HepG2 (cell line): ENCODE results near the gene CTSW. TPM values are rescaled to one million over a fixed set of nuclear protein-coding genes. Genes with fewer than 3 reads are reported as not detected.
A peak's percentile ranks its signal among the peaks of the same experiment; 100 is the strongest.

ENCODE experiments used
- ATAC-seq: fragments of 200-7000 bp; cut with Tn5 transposase; 3 replicates; pipeline ENCODE4 v1.9.1; 2020; ENCODE audit warnings: mild to moderate bottlenecking, moderate library complexity
- BruUV-seq: library from RNA; stranded (reverse); fragments of 400-500 nt; replicated peaks from 2 replicates; lab custom pipeline; 2021; lab: Mats Ljungman, UMichigan
- CTCF ChIA-PET: fragments of 300-600 bp; formaldehyde crosslinking; extraction: SDS; loops from one replicate; lab custom pipeline; 2021; ENCODE audit warnings: low total read pairs, inconsistent platforms, low intra/inter-chr PET ratio; lab: Yijun Ruan, JAX
- POLR2A ChIA-PET: fragments of 350-600 bp; sonication (Branson Sonifier 250); formaldehyde crosslinking; loops from one replicate; lab custom pipeline; 2020; ENCODE audit warnings: antibody characterized with exemption, inconsistent platforms; lab: Yijun Ruan, JAX
- DNase-seq: peaks from one replicate; pipeline ENCODE4 v3.0.0-alpha.2; 2015; ENCODE audit warnings: low spot score
- FAIRE-seq: peaks from 3 replicates; lab custom pipeline; 2011; peaks lifted over from hg19 to GRCh38; lab: Jason Lieb, UNC
- H2AFZ ChIP-seq: one replicate; pipeline ENCODE4 v1.6.1; 2011; ENCODE audit warnings: low read length, inconsistent platforms
- H3K27ac ChIP-seq: fragments of 300-600 bp; 3 replicates; pipeline ENCODE4 v1.8.0; 2011; ENCODE audit warnings: mixed run types, mild to moderate bottlenecking, mixed read lengths, low read length, inconsistent platforms; ENCODE audit not compliant: insufficient read depth; ENCODE audit errors: extremely low read length
- H3K27me3 ChIP-seq, 2 experiments: fragments of 200-600 bp in 1 of 2; 2 replicates in 1 of 2; 3 replicates in 1 of 2; pipeline versions ENCODE4 v1.6.0 to v1.8.0; 2011; ENCODE audit warnings: low read length in 2 of 2, mild to moderate bottlenecking in 2 of 2, moderate library complexity in 2 of 2, inconsistent platforms in 1 of 2; ENCODE audit not compliant: insufficient read depth in 2 of 2, control insufficient read depth in 1 of 2
- H3K36me3 ChIP-seq, 2 experiments: fragments of 200-600 bp in 1 of 2; replicated peaks in 1 of 2; 2 replicates in 1 of 2; 3 replicates in 1 of 2; pipeline versions ENCODE4 v1.5.1 to v1.8.0; 2011; ENCODE audit warnings: low read length in 2 of 2, inconsistent platforms in 1 of 2; ENCODE audit not compliant: insufficient read depth in 2 of 2, control insufficient read depth in 1 of 2
- H3K4me1 ChIP-seq: 2 replicates; pipeline ENCODE4 v1.5.1; 2012; ENCODE audit warnings: low read length, inconsistent platforms; ENCODE audit not compliant: insufficient read depth
- H3K4me2 ChIP-seq: 2 replicates; pipeline ENCODE4 v1.6.0; 2011; ENCODE audit warnings: low read depth, low read length, inconsistent platforms
- H3K4me3 ChIP-seq, 3 experiments: fragments of 200-600 bp in 1 of 3; sonication (generic), shearing (Covaris generic) in 1 of 3; replicated peaks in 1 of 3; 2 replicates each; pipeline ENCODE4 v1.5.1; 2011 to 2016; ENCODE audit warnings: low read length in 3 of 3, inconsistent platforms in 2 of 3, low read depth in 2 of 3, mild to moderate bottlenecking in 2 of 3, control low read depth in 1 of 3, mixed read lengths in 1 of 3; ENCODE audit not compliant: insufficient read depth in 1 of 3
- H3K79me2 ChIP-seq: one replicate; pipeline ENCODE4 v1.6.1; 2011; ENCODE audit warnings: low read length, inconsistent platforms; ENCODE audit not compliant: insufficient read depth
- H3K9ac ChIP-seq: 2 replicates; pipeline ENCODE4 v1.6.0; 2011; ENCODE audit warnings: mild to moderate bottlenecking, low read depth, low read length, inconsistent platforms; ENCODE audit not compliant: insufficient read depth
- H3K9me3 ChIP-seq: 2 replicates; pipeline ENCODE4 v1.5.1; 2012; ENCODE audit warnings: mild to moderate bottlenecking, low read length
- H4K20me1 ChIP-seq: 2 replicates; pipeline ENCODE4 v1.6.0; 2011; ENCODE audit warnings: inconsistent platforms, mild to moderate bottlenecking, low read length, moderate library complexity; ENCODE audit not compliant: insufficient read depth
- E2F2 ChIP-seq: sonication (generic); formaldehyde crosslinking; IDR thresholded peaks from 2 replicates; pipeline ENCODE4 v1.4.0; 2020; ENCODE audit warnings: missing genetic modification reagents, borderline replicate concordance
- GABPA ChIP-seq, 2 experiments: IDR thresholded peaks; 2 replicates each; pipeline ENCODE4 v1.6.1; 2011 to 2016; ENCODE audit warnings: low read depth in 2 of 2, low read length in 1 of 2, missing biosample characterization in 1 of 2, missing genetic modification characterization in 1 of 2
- GABPB1 ChIP-seq: IDR thresholded peaks from 2 replicates; pipeline ENCODE4 v1.6.1; 2016; ENCODE audit warnings: mild to moderate bottlenecking, missing genetic modification reagents, moderate library complexity, missing compliant biosample characterization
- MYC ChIP-seq: sonication (generic); formaldehyde crosslinking; IDR thresholded peaks from 2 replicates; pipeline ENCODE4 v1.9.0; 2021; ENCODE audit warnings: missing genetic modification reagents, borderline replicate concordance
- NFIB ChIP-seq: sonication (generic); formaldehyde crosslinking; IDR thresholded peaks from 2 replicates; pipeline ENCODE4 v1.9.0; 2021; ENCODE audit warnings: missing genetic modification reagents, mild to moderate bottlenecking, borderline replicate concordance
- RBFOX2 ChIP-seq: fragments of 200-400 bp; formaldehyde crosslinking; IDR thresholded peaks from 2 replicates; pipeline ENCODE4 v1.6.1; 2017; ENCODE audit warnings: low read depth, mild to moderate bottlenecking, low read length
- SSRP1 ChIP-seq: IDR thresholded peaks from 2 replicates; pipeline ENCODE4 v1.6.1; 2016; ENCODE audit warnings: control low read depth
- ZFP36L1 ChIP-seq: sonication (generic); formaldehyde crosslinking; IDR thresholded peaks from 2 replicates; pipeline ENCODE4 v1.8.0; 2022; ENCODE audit warnings: mild to moderate bottlenecking, missing genetic modification reagents, moderate library complexity
- ZFP37 ChIP-seq: sonication (generic); formaldehyde crosslinking; IDR thresholded peaks from 2 replicates; pipeline ENCODE4 v1.4.0; 2020; ENCODE audit warnings: missing genetic modification reagents, borderline replicate concordance
- ZKSCAN8 ChIP-seq: IDR thresholded peaks from 2 replicates; pipeline ENCODE4 v1.6.1; 2016; ENCODE audit warnings: borderline replicate concordance, missing genetic modification reagents, missing compliant biosample characterization
- ZNF180 ChIP-seq: sonication (generic); formaldehyde crosslinking; IDR thresholded peaks from 2 replicates; pipeline ENCODE4 v1.4.0; 2020; ENCODE audit warnings: low read depth, missing genetic modification reagents, borderline replicate concordance
- ZNF567 ChIP-seq: sonication (generic); formaldehyde crosslinking; IDR thresholded peaks from 2 replicates; pipeline ENCODE4 v1.8.1; 2023; ENCODE audit warnings: mild to moderate bottlenecking, missing genetic modification reagents, borderline replicate concordance
- ZNF773 ChIP-seq: sonication (generic); formaldehyde crosslinking; IDR thresholded peaks from 2 replicates; pipeline ENCODE4 v1.4.0; 2020; ENCODE audit warnings: missing genetic modification reagents, borderline replicate concordance
- ZSCAN12 ChIP-seq: sonication (generic); formaldehyde crosslinking; IDR thresholded peaks from 2 replicates; pipeline ENCODE4 v1.9.0; 2021; ENCODE audit warnings: mild to moderate bottlenecking, missing genetic modification reagents
- WGBS: methylation state at CpG from one replicate; pipeline ENCODE4 v1.1.6; 2017; ENCODE audit warnings: low lambda C conversion rate; 5-methylcytosine and 5-hydroxymethylcytosine counted together
- in situ Hi-C: cut with HindIII; loops from 2 replicates; pipeline ENCODE4 v1.10.0; 2017; ENCODE audit warnings: low pct_unique_long_range_greater_than_20kb; ENCODE audit not compliant: extremely low pct_ligation_motif_present
- intact Hi-C: fragments of 100-400 bp; cut with micrococcal nuclease; formaldehyde crosslinking; loops from one replicate; pipeline ENCODE4 v1.10.0; 2022; ENCODE audit not compliant: unreplicated experiment
- polyA plus RNA-seq, 8 experiments: library from polyadenylated mRNA; depleted of rRNA in 3 of 8; stranded (reverse) in 7 of 8; unstranded in 1 of 8; fragments of >200 nt; fragmentation: Illumina TruSeq in 4 of 8; extraction: Trizol in 4 of 8; gene quantifications; 2 replicates each; pipeline versions ENCODE4 v1.2.1 to v1.2.3, GENCODE V29; 2011 to 2016; ENCODE audit warnings: low read depth in 4 of 8, missing spikeins in 1 of 8, mixed read lengths in 1 of 8; ENCODE audit not compliant: insufficient read depth in 1 of 8
- total RNA-seq, 5 experiments: library from RNA; depleted of rRNA; stranded (reverse); fragments of >200 nt; fragmentation: Illumina TruSeq; extraction: Trizol; gene quantifications; 2 replicates each; pipeline ENCODE4 v1.2.3, GENCODE V29; 2016; ENCODE audit warnings: low read depth in 1 of 5
- TF ChIP-seq, protein P1 (sequence below): sonication (generic); formaldehyde crosslinking; IDR thresholded peaks from 2 replicates; pipeline ENCODE4 v1.4.0; 2020; ENCODE audit warnings: missing genetic modification reagents, mild to moderate bottlenecking, borderline replicate concordance
- TF ChIP-seq, protein P2 (sequence below): sonication (generic); formaldehyde crosslinking; IDR thresholded peaks from 2 replicates; pipeline ENCODE4 v1.8.1; 2023; ENCODE audit warnings: mild to moderate bottlenecking, missing genetic modification reagents
- TF ChIP-seq, protein P3 (sequence below): IDR thresholded peaks from 2 replicates; pipeline ENCODE4 v1.6.1; 2018; ENCODE audit warnings: missing genetic modification reagents, mild to moderate bottlenecking, missing compliant biosample characterization

CTSW gene
- total and polyA plus RNA-seq, 2 of the 13 experiments (the other 11 are each of a cell fraction or from before 2014, with no cell fraction given) = 0.09 TPM; not detected in 1

DNA sequence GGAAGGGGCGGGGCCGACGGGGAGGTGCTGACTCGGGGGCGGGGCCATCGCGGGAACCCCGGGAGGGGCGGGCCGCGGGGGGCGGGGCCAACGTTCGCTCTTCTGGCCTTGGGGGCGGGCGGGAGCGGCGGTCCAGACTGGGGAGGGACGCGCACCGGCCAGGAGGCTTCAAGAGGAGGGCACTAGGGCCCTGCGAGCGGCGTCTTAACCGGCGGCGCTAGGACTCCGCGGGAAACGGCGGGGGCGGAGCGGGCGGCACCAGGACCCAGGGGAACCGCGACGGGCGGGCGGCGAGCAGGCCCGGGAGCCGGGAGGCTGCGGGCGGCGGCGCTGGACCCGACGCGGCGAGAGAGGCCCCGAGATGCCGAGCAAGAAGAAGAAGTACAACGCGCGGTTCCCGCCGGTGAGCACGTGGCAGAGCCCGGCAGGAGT is 39.5 kb downstream of the CTSW start, which contains the start of gene DRAP1:
DRAP1 (plus strand) TSS at position 286 of the 432 bp plus-strand sequence; CDS start at position 362, 76 bp downstream.
- BruUV-seq = no TSS peak
- Histone ChIP-seq H4K20me1 (no peaks in the 10 kb centered on the region), H3K9me3 (no peaks in the 10 kb centered on the region), H3K79me2 (peaks cover 11% of the 10 kb centered on the region), H3K4me3 (peak within 1 kb of the TSS; percentile 88 to 98 (median 92)), H3K36me3 (no peaks in the 10 kb centered on the region; a peak in 1 of 5 replicates), H3K4me1 (peaks cover 46% of the 10 kb centered on the region), H3K27ac (peak within 1 kb of the TSS; percentile 75), H3K9ac (peak within 1 kb of the TSS; percentile 98), H2AFZ (no peak within 1 kb of the TSS), H3K27me3 (no peaks in the 10 kb centered on the region), H3K4me2 (peak within 1 kb of the TSS; percentile 93)
- 0% methylated on average over 4 of the region's 59 CpGs for WGBS
- intact Hi-C loops (loop anchor here (2.0 kb wide), 1 partner anchor 28 kb away; the partner anchor contains the start of gene CCDC85B), in situ Hi-C loops (no loop called here)
- ChIA-PET CTCF (no interaction called here), POLR2A (interaction anchor here (1.4 to 5.0 kb wide), 5 partner anchors 10 to 29 kb away, joined by 3 to 59 read pairs (median 5); partner anchors contain the start of genes CCDC85B, FIBP and FOSL1)
- DNase-seq (peak; percentile 94), ATAC-seq (peak; percentile 89), FAIRE-seq (no peak)
- TF ChIP-seq ZNF180 (CRISPR knock-in tag) (no peak), GABPB1 (CRISPR knock-in tag) (peak; percentile 87), ZNF773 (CRISPR knock-in tag) (peak; percentile 87; the same call in 1 of the 2 replicates), ZFP37 (peak; percentile 70; the same call in 1 of the 2 replicates), E2F2 (CRISPR knock-in tag) (no peak), SSRP1 (peak; percentile 68; the same call in 1 of the 2 replicates), ZNF567 (CRISPR knock-in tag) (0 out of 2 replicates have a peak, but pooled peaks have one; percentile 54), MYC (peak; percentile 69), ZKSCAN8 (CRISPR knock-in tag) (peak; percentile 49; the same call in 1 of the 2 replicates), RBFOX2 (peak; percentile 71), GABPA (IDR thresholded peaks at IDR 0.05; ENCODE audit: low read depth, low read length) (peak; percentile 53), GABPA (CRISPR knock-in tag; IDR thresholded peaks at IDR 0.05; ENCODE audit: low read depth) (peak; percentile 63; the same call in 1 of the 2 replicates), NFIB (no peak), ZSCAN12 (CRISPR knock-in tag) (no peak), ZFP36L1 (0 out of 2 replicates have a peak, but pooled peaks have one; percentile 44)
- TF ChIP-seq, protein P1, sequence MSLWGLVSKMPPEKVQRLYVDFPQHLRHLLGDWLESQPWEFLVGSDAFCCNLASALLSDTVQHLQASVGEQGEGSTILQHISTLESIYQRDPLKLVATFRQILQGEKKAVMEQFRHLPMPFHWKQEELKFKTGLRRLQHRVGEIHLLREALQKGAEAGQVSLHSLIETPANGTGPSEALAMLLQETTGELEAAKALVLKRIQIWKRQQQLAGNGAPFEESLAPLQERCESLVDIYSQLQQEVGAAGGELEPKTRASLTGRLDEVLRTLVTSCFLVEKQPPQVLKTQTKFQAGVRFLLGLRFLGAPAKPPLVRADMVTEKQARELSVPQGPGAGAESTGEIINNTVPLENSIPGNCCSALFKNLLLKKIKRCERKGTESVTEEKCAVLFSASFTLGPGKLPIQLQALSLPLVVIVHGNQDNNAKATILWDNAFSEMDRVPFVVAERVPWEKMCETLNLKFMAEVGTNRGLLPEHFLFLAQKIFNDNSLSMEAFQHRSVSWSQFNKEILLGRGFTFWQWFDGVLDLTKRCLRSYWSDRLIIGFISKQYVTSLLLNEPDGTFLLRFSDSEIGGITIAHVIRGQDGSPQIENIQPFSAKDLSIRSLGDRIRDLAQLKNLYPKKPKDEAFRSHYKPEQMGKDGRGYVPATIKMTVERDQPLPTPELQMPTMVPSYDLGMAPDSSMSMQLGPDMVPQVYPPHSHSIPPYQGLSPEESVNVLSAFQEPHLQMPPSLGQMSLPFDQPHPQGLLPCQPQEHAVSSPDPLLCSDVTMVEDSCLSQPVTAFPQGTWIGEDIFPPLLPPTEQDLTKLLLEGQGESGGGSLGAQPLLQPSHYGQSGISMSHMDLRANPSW (CRISPR knock-in tag) = no peak
- TF ChIP-seq, protein P2, sequence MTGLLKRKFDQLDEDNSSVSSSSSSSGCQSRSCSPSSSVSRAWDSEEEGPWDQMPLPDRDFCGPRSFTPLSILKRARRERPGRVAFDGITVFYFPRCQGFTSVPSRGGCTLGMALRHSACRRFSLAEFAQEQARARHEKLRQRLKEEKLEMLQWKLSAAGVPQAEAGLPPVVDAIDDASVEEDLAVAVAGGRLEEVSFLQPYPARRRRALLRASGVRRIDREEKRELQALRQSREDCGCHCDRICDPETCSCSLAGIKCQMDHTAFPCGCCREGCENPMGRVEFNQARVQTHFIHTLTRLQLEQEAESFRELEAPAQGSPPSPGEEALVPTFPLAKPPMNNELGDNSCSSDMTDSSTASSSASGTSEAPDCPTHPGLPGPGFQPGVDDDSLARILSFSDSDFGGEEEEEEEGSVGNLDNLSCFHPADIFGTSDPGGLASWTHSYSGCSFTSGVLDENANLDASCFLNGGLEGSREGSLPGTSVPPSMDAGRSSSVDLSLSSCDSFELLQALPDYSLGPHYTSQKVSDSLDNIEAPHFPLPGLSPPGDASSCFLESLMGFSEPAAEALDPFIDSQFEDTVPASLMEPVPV (CRISPR knock-in tag) = peak; percentile 59
- TF ChIP-seq, protein P3, sequence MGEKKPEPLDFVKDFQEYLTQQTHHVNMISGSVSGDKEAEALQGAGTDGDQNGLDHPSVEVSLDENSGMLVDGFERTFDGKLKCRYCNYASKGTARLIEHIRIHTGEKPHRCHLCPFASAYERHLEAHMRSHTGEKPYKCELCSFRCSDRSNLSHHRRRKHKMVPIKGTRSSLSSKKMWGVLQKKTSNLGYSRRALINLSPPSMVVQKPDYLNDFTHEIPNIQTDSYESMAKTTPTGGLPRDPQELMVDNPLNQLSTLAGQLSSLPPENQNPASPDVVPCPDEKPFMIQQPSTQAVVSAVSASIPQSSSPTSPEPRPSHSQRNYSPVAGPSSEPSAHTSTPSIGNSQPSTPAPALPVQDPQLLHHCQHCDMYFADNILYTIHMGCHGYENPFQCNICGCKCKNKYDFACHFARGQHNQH (CRISPR knock-in tag) = peak; percentile 74; the same call in 1 of the 2 replicates
